K562 (cell line): ENCODE data around the gene C2CD2. TPM values are rescaled to one million over a fixed set of nuclear protein-coding genes. Genes with fewer than 3 reads are reported as not detected.

Experiments
- BDP1 ChIP-seq: IDR thresholded peaks from 3 replicates; pipeline ENCODE4 v1.6.1; 2011; ENCODE audit not compliant: insufficient read length, insufficient read depth
- CBX3 ChIP-seq, 2 experiments: IDR thresholded peaks; 1 replicate in 1 of 2; 2 replicates in 1 of 2; pipeline ENCODE4 v1.6.1; 2012; ENCODE audit warnings: inconsistent platforms in 2 of 2, low read length in 2 of 2, borderline replicate concordance in 1 of 2, control low read depth in 1 of 2
- GTF2A2 ChIP-seq: IDR thresholded peaks from 2 replicates; pipeline ENCODE4 v1.6.1; 2016; ENCODE audit warnings: mild to moderate bottlenecking, missing genetic modification characterization, missing compliant biosample characterization
- GTF2F1 ChIP-seq: IDR thresholded peaks from 2 replicates; pipeline ENCODE4 v1.6.1; 2011; ENCODE audit warnings: low read depth, low read length, improper control_type of control experiment
- ID3 ChIP-seq, 2 experiments: fragments of 250-450 bp in 1 of 2; fragments of 450-650 bp in 1 of 2; sonication (Bioruptor Pico) in 1 of 2; IDR thresholded peaks; 2 replicates each; pipeline versions ENCODE4 v1.6.1 to v1.8.0; 2016 to 2021; ENCODE audit warnings: mild to moderate bottlenecking in 2 of 2, moderate library complexity in 2 of 2, missing compliant biosample characterization in 1 of 2, missing genetic modification characterization in 1 of 2
- KDM5B ChIP-seq: fragments of 200-600 bp; sonication (generic); IDR thresholded peaks from 2 replicates; pipeline ENCODE4 v1.6.1; 2012; ENCODE audit warnings: low read depth, mild to moderate bottlenecking, moderate library complexity, low read length, control low read depth, inconsistent platforms; ENCODE audit not compliant: insufficient replicate concordance
- KLF6 ChIP-seq: fragments of 250-450 bp; sonication (Bioruptor Pico); IDR thresholded peaks from 2 replicates; pipeline ENCODE4 v1.4.0; 2020; ENCODE audit warnings: mild to moderate bottlenecking, moderate library complexity, borderline replicate concordance
- MAX ChIP-seq: sonication (generic); formaldehyde crosslinking; IDR thresholded peaks from 2 replicates; pipeline ENCODE4 v1.9.0; 2022; ENCODE audit warnings: mild to moderate bottlenecking, missing genetic modification reagents
- NFXL1 ChIP-seq: fragments of 450-650 bp; formaldehyde crosslinking; IDR thresholded peaks from 2 replicates; pipeline ENCODE4 v1.4.0; 2021; ENCODE audit warnings: mild to moderate bottlenecking
- SMARCE1 ChIP-seq: fragments of 450-650 bp; IDR thresholded peaks from 2 replicates; pipeline ENCODE4 v1.7.1; 2016; ENCODE audit warnings: mild to moderate bottlenecking
- SOX6 ChIP-seq: fragments of 450-650 bp; IDR thresholded peaks from 2 replicates; pipeline ENCODE4 v1.6.1; 2014; ENCODE audit warnings: mild to moderate bottlenecking
- TCFL5 ChIP-seq: fragments of 250-450 bp; sonication (Bioruptor Pico); conservative IDR thresholded peaks from 2 replicates; pipeline ENCODE4 v1.6.1; 2021; ENCODE audit warnings: mild to moderate bottlenecking, moderate library complexity, matching md5 sums
- ZNF511 ChIP-seq: sonication (generic); formaldehyde crosslinking; IDR thresholded peaks from 2 replicates; pipeline ENCODE4 v1.8.0; 2022; ENCODE audit warnings: mild to moderate bottlenecking, missing genetic modification reagents
- polyA plus RNA-seq, 8 experiments: library from polyadenylated mRNA; depleted of rRNA in 4 of 8; stranded (reverse) in 5 of 8; unstranded in 3 of 8; fragments of >200 nt; fragmentation: Nextera tagmentation in 2 of 8; fragmentation: Illumina TruSeq in 1 of 8; extraction: Ambion mirVana in 2 of 8; extraction: Trizol in 1 of 8; gene quantifications; 2 replicates each; pipeline versions ENCODE4 v1.2.1 to v1.2.3, GENCODE V29; 2011 to 2014; ENCODE audit warnings: inconsistent platforms in 1 of 8, missing spikeins in 1 of 8
- total RNA-seq, 7 experiments: library from RNA; depleted of rRNA in 6 of 7; stranded (reverse); fragments of >200 nt in 6 of 7; fragmentation: Illumina TruSeq in 2 of 7; extraction: Trizol in 2 of 7; gene quantifications; 2 replicates each; pipeline versions ENCODE4 v1.2.1 to v1.2.3, GENCODE V29; 2011 to 2021; ENCODE audit warnings: low replicate concordance in 1 of 7
- TF ChIP-seq, protein P1 (sequence below): fragments of 250-450 bp; sonication (Bioruptor Pico); IDR thresholded peaks from 2 replicates; pipeline ENCODE4 v1.6.1; 2021; ENCODE audit warnings: mild to moderate bottlenecking
- TF ChIP-seq, protein P2 (sequence below): fragments of 200-800 bp; sonication (Bioruptor generic); IDR thresholded peaks from 2 replicates; pipeline ENCODE4 v1.6.1; 2017; ENCODE audit warnings: missing genetic modification characterization, missing compliant biosample characterization
- TF ChIP-seq, protein P3 (sequence below): sonication (generic); formaldehyde crosslinking; IDR thresholded peaks from 2 replicates; pipeline ENCODE4 v1.8.1; 2022; ENCODE audit warnings: missing genetic modification reagents

C2CD2 gene
- total and polyA plus RNA-seq, 9 of the 15 experiments (the other 6 are each of a cell fraction or from before 2014, with no cell fraction given) = 1.3 to 21.6 (median 12.1) TPM

DNA sequence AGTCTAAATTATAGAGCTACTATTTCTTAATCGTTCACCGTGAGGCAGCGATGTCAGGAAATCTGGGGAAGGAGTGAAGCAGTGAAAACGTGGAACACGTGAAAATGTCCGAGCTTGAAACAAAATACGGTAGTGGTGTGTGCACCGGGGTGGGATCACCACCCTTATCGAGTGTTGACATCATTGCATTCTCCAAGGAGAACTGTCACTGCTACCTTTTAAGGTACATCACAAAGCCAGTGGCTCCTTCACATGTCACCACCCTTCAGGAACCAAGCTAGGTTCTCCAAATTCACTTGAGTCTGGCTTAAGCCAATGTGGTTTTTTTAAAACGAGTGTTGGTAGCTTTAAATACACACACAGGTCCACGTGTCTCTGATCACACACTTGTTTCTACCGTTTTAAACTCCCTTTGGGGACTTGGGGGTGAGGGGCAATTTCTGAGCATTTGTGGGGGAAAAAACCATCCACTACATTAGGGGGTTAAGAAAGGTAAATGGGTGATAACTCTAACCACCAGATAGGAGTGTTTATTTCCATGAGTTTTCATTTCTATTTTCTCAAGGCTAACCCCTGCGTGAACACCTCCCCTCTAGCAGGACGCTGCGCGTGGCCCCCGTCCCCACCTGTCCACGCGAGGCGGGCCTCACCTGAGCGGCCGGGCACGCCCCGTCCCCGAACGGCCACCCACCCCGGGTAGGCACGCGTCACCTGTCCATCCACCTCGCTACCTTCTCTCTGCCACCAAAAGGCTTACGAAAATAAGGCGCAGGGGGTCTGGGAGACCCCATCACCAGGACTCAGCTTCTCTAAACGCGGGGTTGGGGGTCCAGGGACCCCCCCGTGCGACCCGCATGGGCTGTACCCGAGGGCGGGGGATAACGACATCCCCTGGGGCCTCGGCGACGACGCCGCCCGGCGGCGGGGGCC is 75.7 kb downstream of the C2CD2 start (continued):
- TF ChIP-seq ZNF511 (CRISPR knock-in tag) = 0 out of 2 replicates have a peak, but pooled peaks have one; percentile 50
- no peak for TF ChIP-seq TCFL5 (CRISPR knock-in tag)
- TF ChIP-seq MAX (CRISPR knock-in tag) = peak; percentile 35; the same call in 1 of the 2 replicates
- no peak for TF ChIP-seq NFXL1 (CRISPR knock-in tag)
- TF ChIP-seq, protein P1, sequence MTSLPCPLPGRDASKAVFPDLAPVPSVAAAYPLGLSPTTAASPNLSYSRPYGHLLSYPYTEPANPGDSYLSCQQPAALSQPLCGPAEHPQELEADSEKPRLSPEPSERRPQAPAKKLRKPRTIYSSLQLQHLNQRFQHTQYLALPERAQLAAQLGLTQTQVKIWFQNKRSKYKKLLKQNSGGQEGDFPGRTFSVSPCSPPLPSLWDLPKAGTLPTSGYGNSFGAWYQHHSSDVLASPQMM (CRISPR knock-in tag) = no peak
- TF ChIP-seq SOX6 = peak; percentile 44; the same call in 1 of the 2 replicates
- TF ChIP-seq SMARCE1 = peak; percentile 59; the same call in 1 of the 2 replicates
- TF ChIP-seq BDP1 = no peak
- no peak for TF ChIP-seq ID3 (CRISPR knock-in tag; IDR thresholded peaks at IDR 0.05)
- no peak for TF ChIP-seq ID3 (tag; IDR thresholded peaks at IDR 0.05)
- peak; percentile 61 for TF ChIP-seq KDM5B
- no peak for TF ChIP-seq GTF2A2 (tag)
- TF ChIP-seq, protein P2, sequence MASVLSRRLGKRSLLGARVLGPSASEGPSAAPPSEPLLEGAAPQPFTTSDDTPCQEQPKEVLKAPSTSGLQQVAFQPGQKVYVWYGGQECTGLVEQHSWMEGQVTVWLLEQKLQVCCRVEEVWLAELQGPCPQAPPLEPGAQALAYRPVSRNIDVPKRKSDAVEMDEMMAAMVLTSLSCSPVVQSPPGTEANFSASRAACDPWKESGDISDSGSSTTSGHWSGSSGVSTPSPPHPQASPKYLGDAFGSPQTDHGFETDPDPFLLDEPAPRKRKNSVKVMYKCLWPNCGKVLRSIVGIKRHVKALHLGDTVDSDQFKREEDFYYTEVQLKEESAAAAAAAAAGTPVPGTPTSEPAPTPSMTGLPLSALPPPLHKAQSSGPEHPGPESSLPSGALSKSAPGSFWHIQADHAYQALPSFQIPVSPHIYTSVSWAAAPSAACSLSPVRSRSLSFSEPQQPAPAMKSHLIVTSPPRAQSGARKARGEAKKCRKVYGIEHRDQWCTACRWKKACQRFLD (CRISPR knock-in tag) = no peak
- TF ChIP-seq CBX3 (IDR thresholded peaks at IDR 0.05; ENCODE audit: borderline replicate concordance in 1 of 2, low read length in 2 of 2) = no peak
- TF ChIP-seq KLF6 (CRISPR knock-in tag) = no peak
- no peak for TF ChIP-seq GTF2F1
- TF ChIP-seq, protein P3, sequence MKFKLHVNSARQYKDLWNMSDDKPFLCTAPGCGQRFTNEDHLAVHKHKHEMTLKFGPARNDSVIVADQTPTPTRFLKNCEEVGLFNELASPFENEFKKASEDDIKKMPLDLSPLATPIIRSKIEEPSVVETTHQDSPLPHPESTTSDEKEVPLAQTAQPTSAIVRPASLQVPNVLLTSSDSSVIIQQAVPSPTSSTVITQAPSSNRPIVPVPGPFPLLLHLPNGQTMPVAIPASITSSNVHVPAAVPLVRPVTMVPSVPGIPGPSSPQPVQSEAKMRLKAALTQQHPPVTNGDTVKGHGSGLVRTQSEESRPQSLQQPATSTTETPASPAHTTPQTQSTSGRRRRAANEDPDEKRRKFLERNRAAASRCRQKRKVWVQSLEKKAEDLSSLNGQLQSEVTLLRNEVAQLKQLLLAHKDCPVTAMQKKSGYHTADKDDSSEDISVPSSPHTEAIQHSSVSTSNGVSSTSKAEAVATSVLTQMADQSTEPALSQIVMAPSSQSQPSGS (CRISPR knock-in tag) = no peak
